B cell (primary cell): ENCODE data around the gene HCK. TPM values are rescaled to one million over a fixed set of nuclear protein-coding genes. Genes with fewer than 3 reads are reported as not detected.

Experiments
- ATAC-seq: fragments of 200-7000 bp; cut with Tn5 transposase; one replicate; pipeline ENCODE4 v1.10.0; 2021; ENCODE audit warnings: low read depth, mild to moderate bottlenecking, moderate number of reproducible peaks, moderate library complexity
- CTCF ChIA-PET: fragments of 350-600 bp; sonication (Branson Sonifier 250); formaldehyde crosslinking; loops from one replicate; lab custom pipeline; 2021; ENCODE audit warnings: antibody characterized with exemption, inconsistent platforms; lab: Charles Lee
- POLR2A ChIA-PET: fragments of 350-600 bp; sonication (Branson Sonifier 250); formaldehyde crosslinking; loops from one replicate; lab custom pipeline; 2021; ENCODE audit warnings: antibody characterized with exemption; lab: Charles Lee
- DNase-seq: peaks from one replicate; pipeline ENCODE4 v3.0.0; 2013
- H2AFZ ChIP-seq: 2 replicates; pipeline ENCODE4 v1.6.1; 2012; ENCODE audit warnings: mild to moderate bottlenecking, low read depth, low read length; ENCODE audit not compliant: insufficient read depth, poor library complexity, severe bottlenecking
- H3K27ac ChIP-seq, 2 donors: 1 replicate in 1 of 2; 2 replicates in 1 of 2; pipeline ENCODE4 v1.5.1; 2012 to 2013; ENCODE audit warnings: low read length in 2 of 2, mild to moderate bottlenecking in 2 of 2, moderate library complexity in 1 of 2
- H3K27me3 ChIP-seq, 4 experiments: fragments of 200-600 bp in 1 of 4; sonication (generic) in 1 of 4; replicated peaks in 1 of 4; 1 replicate in 2 of 4; 2 replicates in 2 of 4; pipeline versions ENCODE4 v1.6.1 to v1.7.0; 2013 to 2016; ENCODE audit warnings: low read length in 3 of 4, mild to moderate bottlenecking in 2 of 4, mixed read lengths in 1 of 4, moderate library complexity in 1 of 4; ENCODE audit not compliant: insufficient read depth in 4 of 4, control insufficient read depth in 3 of 4; ENCODE audit errors: control extremely low read depth in 1 of 4
- H3K36me3 ChIP-seq, 2 experiments: replicated peaks in 1 of 2; 1 replicate in 1 of 2; 2 replicates in 1 of 2; pipeline versions ENCODE4 v1.6.1 to v1.7.1; 2013; ENCODE audit warnings: low read length in 1 of 2; ENCODE audit not compliant: insufficient read depth in 2 of 2, control insufficient read depth in 1 of 2; ENCODE audit errors: control extremely low read depth in 1 of 2, extremely low read depth in 1 of 2
- H3K4me1 ChIP-seq, 2 donors: fragments of 200-600 bp in 1 of 2; sonication (generic) in 1 of 2; 1 replicate in 1 of 2; 2 replicates in 1 of 2; pipeline versions ENCODE4 v1.5.1 to v1.6.1; 2013 to 2017; ENCODE audit warnings: low read length in 2 of 2; ENCODE audit not compliant: control insufficient read depth in 2 of 2, insufficient read depth in 2 of 2
- H3K4me2 ChIP-seq: replicated peaks from 2 replicates; pipeline ENCODE3; 2012; ENCODE audit warnings: mild to moderate bottlenecking, low read depth, low read length; ENCODE audit not compliant: poor library complexity, severe bottlenecking
- H3K4me3 ChIP-seq, 5 experiments: fragments of 200-600 bp in 1 of 5; sonication (generic) in 1 of 5; 1 replicate in 3 of 5; 2 replicates in 2 of 5; pipeline versions ENCODE4 v1.5.1 to v1.7.0; 2011 to 2016; ENCODE audit warnings: low read length in 4 of 5, mild to moderate bottlenecking in 4 of 5, low read depth in 2 of 5, control low read depth in 1 of 5, moderate library complexity in 1 of 5; ENCODE audit not compliant: insufficient read depth in 1 of 5; ENCODE audit errors: control extremely low read depth in 1 of 5, extremely low read depth in 1 of 5
- H3K79me2 ChIP-seq: fragments of 200-600 bp; sonication (generic); one replicate; pipeline ENCODE4 v1.6.0; 2016; ENCODE audit warnings: low read length; ENCODE audit not compliant: control insufficient read depth, insufficient read depth
- H3K9ac ChIP-seq: fragments of 200-600 bp; sonication (generic); 2 replicates; pipeline ENCODE4 v1.6.1; 2017; ENCODE audit warnings: mild to moderate bottlenecking, low read length, moderate library complexity
- H3K9me3 ChIP-seq, 3 donors: one replicate each; pipeline versions ENCODE4 v1.6.1 to v1.7.1; 2013; ENCODE audit warnings: low read length in 2 of 3; ENCODE audit not compliant: control insufficient read depth in 2 of 3, insufficient read depth in 1 of 3; ENCODE audit errors: control extremely low read depth in 1 of 3
- H4K20me1 ChIP-seq: 2 replicates; pipeline ENCODE4 v1.6.0; 2012; ENCODE audit warnings: mild to moderate bottlenecking, low read length; ENCODE audit not compliant: insufficient read depth, control insufficient read depth, poor library complexity, severe bottlenecking
- H3K27ac Mint-ChIP-seq: one replicate; pipeline ENCODE4 v1.8.0; 2021; ENCODE audit warnings: mixed read lengths
- H3K27me3 Mint-ChIP-seq: one replicate; pipeline ENCODE4 v1.8.0; 2021; ENCODE audit warnings: mixed read lengths
- H3K4me1 Mint-ChIP-seq: one replicate; pipeline ENCODE4 v1.8.0; 2021; ENCODE audit warnings: mixed read lengths
- H3K4me3 Mint-ChIP-seq: one replicate; pipeline ENCODE4 v1.8.0; 2021; ENCODE audit warnings: mixed read lengths
- H3K9me3 Mint-ChIP-seq: one replicate; pipeline ENCODE4 v1.8.0; 2022; ENCODE audit warnings: mixed read lengths; ENCODE audit not compliant: insufficient read depth
- CTCF ChIP-seq: fragments of 200-600 bp; IDR thresholded peaks from one replicate; pipeline ENCODE4 v1.8.0; 2022; ENCODE audit warnings: antibody characterized with exemption, mild to moderate bottlenecking
- EZH2 ChIP-seq: IDR thresholded peaks from 2 replicates; pipeline ENCODE4 v1.6.1; 2012; ENCODE audit warnings: borderline replicate concordance, low read depth, mild to moderate bottlenecking, moderate library complexity, low read length; ENCODE audit not compliant: insufficient read depth, poor library complexity, severe bottlenecking
- WGBS: methylation state at CpG from one replicate; pipeline ENCODE4 v1.1.5; 2013; ENCODE audit warnings: missing lambda C conversion rate; ENCODE audit not compliant: insufficient coverage; 5-methylcytosine and 5-hydroxymethylcytosine counted together
- intact Hi-C: fragments of 100-400 bp; cut with micrococcal nuclease; formaldehyde crosslinking; loops from one replicate; pipeline ENCODE4 v1.10.0; 2022
- polyA plus RNA-seq: library from polyadenylated mRNA; depleted of rRNA; stranded (reverse); fragments of >200 nt; gene quantifications from 2 replicates; pipeline ENCODE4 v1.2.3, GENCODE V29; 2012
- small RNA-seq: library from RNA; depleted of rRNA; stranded (forward); fragments of <200 nt; gene quantifications from one replicate; pipeline ENCODE3, GENCODE V24; 2012; ENCODE audit warnings: low replicate concordance, low read depth; ENCODE audit not compliant: insufficient read length
- total RNA-seq, 2 donors: library from RNA; stranded (reverse); fragments of 120-200 nt in 1 of 2; gene quantifications; 1 replicate in 1 of 2; 2 replicates in 1 of 2; pipeline versions ENCODE4 v1.2.3 to v1.2.4, GENCODE V29; 2013 to 2022

HCK gene
- total and polyA plus RNA-seq, 2 donors (not counting 1 experiment from before 2014, with no cell fraction given), result 33.3 to 48.6 TPM

GRCh38 chr20:32150291-32150848 lies 98.3 kb downstream of the HCK start:
- no peak overlapping the region for H3K4me3 ChIP-seq
- H3K9ac ChIP-seq, result no peak overlapping the region
- Mint-ChIP-seq H3K27me3 (no peaks in the 10 kb centered on the region), H3K9me3 (no peaks in the 10 kb centered on the region), H3K4me1 (peaks cover 2% of the 10 kb centered on the region), H3K27ac (no peak overlapping the region), H3K4me3 (no peak overlapping the region)
- no peaks in the 10 kb centered on the region for H4K20me1 ChIP-seq
- DNase-seq (no peak), ATAC-seq (no peak)
- H3K9me3 ChIP-seq, result no peaks in the 10 kb centered on the region
- H3K36me3 ChIP-seq, result peaks cover 9 to 59% of the 10 kb centered on the region in 2 experiments
- ChIA-PET POLR2A (no interaction called here), CTCF (no interaction called here)
- no peaks in the 10 kb centered on the region for H3K79me2 ChIP-seq
- no peak for TF ChIP-seq CTCF
- TF ChIP-seq EZH2, result no peak
- WGBS, result 100% methylated on average over 5 of the region's 10 CpGs
- H3K4me1 ChIP-seq, result no peaks in the 10 kb centered on the region
- intact Hi-C loops, result no loop called here
- no peak overlapping the region for H3K27ac ChIP-seq
- H2AFZ ChIP-seq, result no peak overlapping the region
- H3K27me3 ChIP-seq, result no peaks in the 10 kb centered on the region
- no peak overlapping the region for H3K4me2 ChIP-seq

Small RNAs within 50 kb of the gene (small RNA-seq; reads per million reads assigned to genes)
- not detected for gene RNA5SP481
- gene RNA5SP482, result not detected

Other genes with a start within 250 kb of the HCK start
- gene MYLK2, start 232.9 kb upstream of the HCK start, total RNA-seq, result not detected in 2 replicates
- gene MYLK2, start 232.9 kb upstream of the HCK start, polyA plus RNA-seq, result not detected in 2 replicates
- gene FOXS1, start 206.6 kb upstream of the HCK start, total RNA-seq, result not detected in 2 replicates
- not detected in 2 replicates for gene FOXS1, start 206.6 kb upstream of the HCK start, polyA plus RNA-seq
- 1.8 and 3.3 TPM in 2 replicates for gene DUSP15, start 181.7 kb upstream of the HCK start, total RNA-seq
- 0.78 and 1.2 TPM in 2 replicates for gene DUSP15, start 181.7 kb upstream of the HCK start, polyA plus RNA-seq
- 0.74 and 1.2 TPM in 2 replicates for gene TTLL9, start 181.6 kb upstream of the HCK start, total RNA-seq
- 0.76 and 1.1 TPM in 2 replicates for gene TTLL9, start 181.6 kb upstream of the HCK start, polyA plus RNA-seq
- 10.9 and 12.7 TPM in 2 replicates for gene PDRG1, start 100.2 kb upstream of the HCK start, total RNA-seq
- 18.6 and 25.9 TPM in 2 replicates for gene PDRG1, start 100.2 kb upstream of the HCK start, polyA plus RNA-seq
- gene XKR7, start 84.1 kb upstream of the HCK start, total RNA-seq, result 0.05 and 0.10 TPM in 2 replicates
- gene XKR7, start 84.1 kb upstream of the HCK start, polyA plus RNA-seq, result 0.09 and 0.12 TPM in 2 replicates
- not detected in 2 replicates for gene CCM2L, start 41.8 kb upstream of the HCK start, total RNA-seq
- gene CCM2L, start 41.8 kb upstream of the HCK start, polyA plus RNA-seq, result not detected in 2 replicates
- gene TM9SF4, start 57.5 kb downstream of the HCK start, total RNA-seq, result 50.4 and 53.8 TPM in 2 replicates
- 23.5 and 27.7 TPM in 2 replicates for gene TM9SF4, start 57.5 kb downstream of the HCK start, polyA plus RNA-seq
- gene PLAGL2, start 155.5 kb downstream of the HCK start, total RNA-seq, result 18.2 and 18.4 TPM in 2 replicates
- gene PLAGL2, start 155.5 kb downstream of the HCK start, polyA plus RNA-seq, result 4.3 and 4.4 TPM in 2 replicates
- gene POFUT1, start 155.6 kb downstream of the HCK start, total RNA-seq, result 18.1 and 19.3 TPM in 2 replicates
- 5.7 and 7.8 TPM in 2 replicates for gene POFUT1, start 155.6 kb downstream of the HCK start, polyA plus RNA-seq
- gene KIF3B, start 225.4 kb downstream of the HCK start, total RNA-seq, result 16.8 and 17.5 TPM in 2 replicates
- gene KIF3B, start 225.4 kb downstream of the HCK start, polyA plus RNA-seq, result 12.7 and 13.2 TPM in 2 replicates